OCI-LY7 (cell line): ENCODE results near the gene AKAP7.

Experiments
- EZH2phosphoT487 ChIP-seq: fragments of 200-600 bp; sonication (generic); IDR thresholded peaks from 2 replicates; pipeline ENCODE4 v1.6.1; 2018; ENCODE audit warnings: low read depth, borderline replicate concordance, mild to moderate bottlenecking, mixed run types, antibody characterized with exemption, low read length, moderate library complexity, mixed read lengths
- TF ChIP-seq, protein P1 (sequence below): fragments of 200-600 bp; sonication (generic); conservative IDR thresholded peaks from 2 replicates; pipeline ENCODE4 v1.5.1; 2014; ENCODE audit warnings: mild to moderate bottlenecking, antibody characterized with exemption, low read length, moderate library complexity, mixed read lengths

- TF ChIP-seq, protein P1, sequence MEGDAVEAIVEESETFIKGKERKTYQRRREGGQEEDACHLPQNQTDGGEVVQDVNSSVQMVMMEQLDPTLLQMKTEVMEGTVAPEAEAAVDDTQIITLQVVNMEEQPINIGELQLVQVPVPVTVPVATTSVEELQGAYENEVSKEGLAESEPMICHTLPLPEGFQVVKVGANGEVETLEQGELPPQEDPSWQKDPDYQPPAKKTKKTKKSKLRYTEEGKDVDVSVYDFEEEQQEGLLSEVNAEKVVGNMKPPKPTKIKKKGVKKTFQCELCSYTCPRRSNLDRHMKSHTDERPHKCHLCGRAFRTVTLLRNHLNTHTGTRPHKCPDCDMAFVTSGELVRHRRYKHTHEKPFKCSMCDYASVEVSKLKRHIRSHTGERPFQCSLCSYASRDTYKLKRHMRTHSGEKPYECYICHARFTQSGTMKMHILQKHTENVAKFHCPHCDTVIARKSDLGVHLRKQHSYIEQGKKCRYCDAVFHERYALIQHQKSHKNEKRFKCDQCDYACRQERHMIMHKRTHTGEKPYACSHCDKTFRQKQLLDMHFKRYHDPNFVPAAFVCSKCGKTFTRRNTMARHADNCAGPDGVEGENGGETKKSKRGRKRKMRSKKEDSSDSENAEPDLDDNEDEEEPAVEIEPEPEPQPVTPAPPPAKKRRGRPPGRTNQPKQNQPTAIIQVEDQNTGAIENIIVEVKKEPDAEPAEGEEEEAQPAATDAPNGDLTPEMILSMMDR, result no peak
- no peak for TF ChIP-seq EZH2phosphoT487
Observed at GRCh38 chr6:131169613-131170012, 34.3 kb downstream of the AKAP7 start.
